Fibroblast of peridontal ligament (primary cell): Measurements from ENCODE around the gene HPS3.

Experiments
- DNase-seq: peaks from one replicate; pipeline ENCODE4 v3.0.0-alpha.2; 2010; ENCODE audit errors: extremely low read depth

HPS3 gene

GRCh38 chr3:149120051-149120972 lies 9.1 kb upstream of the HPS3 start:
- peak; percentile 89 for DNase-seq

- DNase-seq, result peak; percentile 47
Measured at GRCh38 chr3:149122721-149123578, 6.5 kb upstream of the HPS3 start.

- DNase-seq, result peak; percentile 46
Measured at GRCh38 chr3:149128821-149129220, 617 bp upstream of the HPS3 start.

- no peak for DNase-seq
Measured at GRCh38 chr3:149131589-149131988, 2.2 kb downstream of the HPS3 start.

- DNase-seq, result no peak
Measured at GRCh38 chr3:149134575-149134974, 5.1 kb downstream of the HPS3 start.

GRCh38 chr3:149142682-149143081 lies 13.2 kb downstream of the HPS3 start:
- DNase-seq, result no peak

- no peak for DNase-seq
Measured at GRCh38 chr3:149145356-149145755, 15.9 kb downstream of the HPS3 start.

GRCh38 chr3:149145974-149146373 lies 16.5 kb downstream of the HPS3 start:
- no peak for DNase-seq

- DNase-seq, result no peak
Measured at GRCh38 chr3:149150436-149150835, 21.0 kb downstream of the HPS3 start.

- DNase-seq, result peak; percentile 68
Measured at GRCh38 chr3:149151843-149152242, 22.4 kb downstream of the HPS3 start.

GRCh38 chr3:149152420-149152819 lies 23.0 kb downstream of the HPS3 start:
- DNase-seq, result peak; percentile 30

- no peak for DNase-seq
Measured at GRCh38 chr3:149153402-149153801, 24.0 kb downstream of the HPS3 start.

- peak; percentile 11 for DNase-seq
Measured at GRCh38 chr3:149160754-149161300, 31.4 kb downstream of the HPS3 start.

GRCh38 chr3:149162007-149162406 lies 32.6 kb downstream of the HPS3 start:
- DNase-seq, result no peak

- no peak for DNase-seq
Measured at GRCh38 chr3:149163066-149163465, 33.6 kb downstream of the HPS3 start.

- no peak for DNase-seq
Measured at GRCh38 chr3:149167898-149168297, 38.5 kb downstream of the HPS3 start.

- no peak for DNase-seq
Measured at GRCh38 chr3:149170672-149171071, 41.2 kb downstream of the HPS3 start.

- DNase-seq, result peak; percentile 71
Measured at GRCh38 chr3:149174901-149175300, 45.5 kb downstream of the HPS3 start.

GRCh38 chr3:149177122-149177521 lies 47.7 kb downstream of the HPS3 start:
- no peak for DNase-seq

GRCh38 chr3:149179220-149179619 lies 49.8 kb downstream of the HPS3 start:
- peak; percentile 69 for DNase-seq

GRCh38 chr3:149180057-149180573 lies 50.7 kb downstream of the HPS3 start:
- peak; percentile 100 for DNase-seq

- no peak for DNase-seq
Measured at GRCh38 chr3:149181182-149181581, 51.7 kb downstream of the HPS3 start.
